Measurements from ENCODE around the gene ZYX.
A peak's percentile ranks its signal among the peaks of the same experiment; 100 is the strongest.
"Not testable (repeated sequence)": the region's sequence is repeated elsewhere in the genome, so short reads cannot be mapped to it uniquely, and the experiment has no call there.

The ZYX gene

DNA sequence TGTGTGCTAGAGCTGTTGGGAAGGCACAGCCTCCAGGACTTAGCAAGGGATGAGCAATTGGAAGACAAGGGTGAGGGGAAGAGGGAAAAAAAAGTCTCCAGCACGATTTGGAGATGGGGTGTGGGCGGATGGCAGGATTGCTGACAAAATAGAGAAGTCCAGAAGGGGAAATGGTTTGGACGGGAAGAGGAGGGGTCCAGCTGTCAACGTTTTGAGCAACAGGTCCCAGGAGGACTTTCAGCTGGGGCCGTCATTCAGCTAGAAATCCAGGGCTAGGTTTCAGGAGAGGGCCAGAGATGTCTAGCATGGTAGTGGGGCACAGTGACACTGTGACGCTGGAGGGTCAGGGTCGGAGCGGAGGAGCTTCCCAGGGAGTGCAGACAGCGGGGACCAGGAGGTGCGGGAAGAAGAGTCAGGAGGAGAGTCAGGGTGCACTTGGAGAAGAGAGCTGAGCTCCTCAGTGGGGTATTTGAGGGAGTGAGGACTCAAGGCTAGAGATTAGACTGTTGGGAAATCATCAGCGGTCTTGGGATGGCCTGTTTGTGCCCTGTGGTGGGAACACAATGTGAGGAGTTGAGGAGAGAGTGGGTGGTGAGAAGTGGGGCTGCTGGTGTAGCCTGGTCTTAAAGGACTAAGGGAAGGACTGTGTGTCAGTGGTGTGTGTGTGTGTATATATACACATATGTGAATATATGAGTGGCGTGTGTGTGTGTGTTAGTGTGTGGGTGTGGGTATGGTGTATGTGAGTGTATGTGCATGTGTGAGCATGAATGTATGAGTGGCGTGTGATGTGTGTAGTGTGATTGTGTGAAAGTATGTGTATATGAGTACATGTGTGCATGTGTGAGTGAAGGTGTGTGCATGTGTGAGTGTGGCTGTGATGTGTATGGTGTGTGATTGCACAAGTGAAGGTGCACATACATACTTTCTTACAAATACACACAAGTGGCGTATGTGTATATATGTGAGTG is 3.8 kb downstream of the ZYX start:
- peaks cover 5 to 9% of the 10 kb centered on the region in 2 donors for H3K36me3 Mint-ChIP-seq
- no peak overlapping the region for H3K27ac Mint-ChIP-seq
- peaks cover 5 to 16% of the 10 kb centered on the region in 2 donors for H3K4me1 Mint-ChIP-seq
- no peaks in the 10 kb centered on the region for H3K27me3 Mint-ChIP-seq
- ATAC-seq (replicated peaks) = no peak
- no peaks in the 10 kb centered on the region for H3K9me3 Mint-ChIP-seq
- no peak for DNase-seq
- no peak overlapping the region for H3K4me3 Mint-ChIP-seq

DNA sequence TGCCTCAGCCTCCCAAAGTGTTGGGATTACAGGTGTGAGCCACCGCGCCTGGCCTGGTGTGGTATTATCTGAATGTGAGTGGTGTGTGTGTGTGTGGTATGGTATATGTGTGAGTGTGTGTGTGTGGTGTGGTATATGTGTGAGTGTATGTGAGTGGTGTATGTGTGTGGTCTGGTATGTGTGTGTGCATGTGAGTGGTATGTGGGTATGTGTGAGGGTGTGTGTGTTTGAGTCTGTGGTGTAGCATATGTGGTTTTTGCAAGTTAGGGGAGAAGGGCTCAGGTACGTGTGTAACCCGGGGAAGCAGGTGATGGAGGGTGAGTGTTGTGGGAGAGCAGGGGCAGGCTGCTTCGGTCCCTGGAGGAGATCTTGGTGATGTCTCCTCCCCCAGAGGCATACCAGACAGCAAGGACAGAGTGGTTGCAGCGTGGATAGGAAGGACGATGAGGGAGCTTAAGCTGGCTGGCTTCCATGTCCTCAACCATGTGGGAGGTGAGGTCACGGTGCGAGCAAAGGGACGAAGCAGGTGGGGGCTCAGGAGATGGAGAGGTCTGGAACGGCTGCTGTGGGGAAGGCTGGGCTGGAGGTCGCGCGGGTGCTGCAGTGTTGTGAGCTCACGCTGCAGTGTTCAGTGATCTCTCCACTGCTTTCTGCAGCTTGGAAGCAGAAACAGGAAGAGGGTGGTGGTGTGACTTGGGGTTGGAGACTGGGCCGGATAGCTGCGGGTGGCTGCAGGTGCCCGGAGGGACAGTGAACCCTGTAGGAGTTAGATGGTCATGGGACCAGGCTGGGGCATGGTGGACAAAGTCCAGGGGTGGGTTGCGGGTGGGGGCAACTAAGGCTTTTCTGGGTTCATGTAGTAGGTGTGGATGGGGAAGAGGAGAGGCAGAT is 5.0 kb downstream of the ZYX start:
- no peaks in the 10 kb centered on the region for H3K27me3 Mint-ChIP-seq
- H3K9me3 Mint-ChIP-seq = no peaks in the 10 kb centered on the region
- ATAC-seq (replicated peaks) (peak; percentile 45 to 54), DNase-seq (no peak)
- H3K4me1 Mint-ChIP-seq = peaks cover 5 to 14% of the 10 kb centered on the region in 2 donors
- no peak overlapping the region for H3K4me3 Mint-ChIP-seq
- H3K27ac Mint-ChIP-seq = no peak overlapping the region
- H3K36me3 Mint-ChIP-seq = peaks cover 12 to 19% of the 10 kb centered on the region in 2 donors

DNA sequence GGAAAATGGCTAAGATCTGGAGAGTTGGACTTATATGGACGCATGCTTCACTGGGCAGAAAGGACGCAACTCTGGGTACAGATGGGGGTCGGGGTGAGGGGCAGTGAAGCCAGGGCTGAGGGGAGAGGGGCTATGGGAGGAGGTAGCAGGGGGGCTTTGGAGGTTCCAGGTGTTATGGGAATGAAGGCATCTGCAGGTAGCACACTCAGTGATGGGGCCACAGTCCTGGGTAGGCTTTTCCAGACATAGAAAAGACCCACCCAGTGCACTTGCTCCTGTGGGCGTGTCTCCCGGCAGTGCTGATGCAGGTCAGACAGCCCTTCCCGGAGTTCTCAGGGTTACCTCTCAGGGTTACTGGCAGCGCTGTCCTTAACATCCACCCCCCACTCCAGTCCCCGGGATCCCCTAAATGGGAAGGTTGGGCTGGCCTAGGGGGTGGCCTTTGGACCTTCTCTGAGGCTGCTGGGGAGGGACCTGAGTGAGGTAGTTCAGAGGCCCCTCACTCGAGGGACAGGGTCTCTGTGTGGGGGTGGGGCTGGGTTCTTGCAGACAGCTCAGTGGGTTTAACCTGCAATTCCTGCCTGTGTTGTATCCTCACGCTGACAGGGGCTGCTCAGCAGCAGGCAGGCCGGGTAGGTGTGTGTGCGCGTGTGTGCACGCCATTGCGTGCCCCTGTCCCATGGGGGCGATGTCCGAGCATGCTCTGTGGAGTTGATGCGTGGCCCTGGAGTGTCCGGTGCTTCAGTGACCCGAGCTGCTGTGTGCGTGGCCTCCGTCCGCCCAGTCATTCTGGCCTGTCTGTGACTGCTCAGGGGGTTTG is 6.2 kb downstream of the ZYX start:
- Mint-ChIP-seq H3K27me3 (no peaks in the 10 kb centered on the region), H3K4me3 (no peak overlapping the region), H3K36me3 (peaks cover 24 to 31% of the 10 kb centered on the region in 2 donors), H3K27ac (no peak overlapping the region), H3K9me3 (no peaks in the 10 kb centered on the region), H3K4me1 (peaks cover 5 to 10% of the 10 kb centered on the region in 2 donors)
- DNase-seq (no peak), ATAC-seq (replicated peaks) (no peak)

DNA sequence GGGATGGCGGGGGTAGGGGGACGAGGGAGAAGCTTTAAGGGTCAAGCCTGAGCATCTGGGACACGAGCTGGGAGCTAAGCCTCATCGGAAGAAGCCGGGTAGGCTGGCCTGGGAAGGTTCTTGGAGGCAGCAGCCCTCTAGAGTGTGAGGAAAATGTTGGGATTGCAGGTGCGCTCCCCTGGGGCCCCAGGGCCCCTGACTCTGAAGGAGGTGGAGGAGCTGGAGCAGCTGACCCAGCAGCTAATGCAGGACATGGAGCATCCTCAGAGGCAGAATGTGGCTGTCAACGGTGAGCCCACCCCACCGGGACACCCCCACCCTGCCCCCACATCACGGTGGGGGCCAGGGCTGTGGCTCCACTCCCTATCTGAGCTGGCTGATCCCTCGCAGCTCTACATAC is 6.9 kb downstream of the ZYX start:
- DNase-seq (no peak), ATAC-seq (replicated peaks) (no peak)
- Mint-ChIP-seq H3K9me3 (no peaks in the 10 kb centered on the region), H3K27ac (no peak overlapping the region), H3K4me1 (peaks cover 3% of the 10 kb centered on the region in 2 donors), H3K36me3 (peaks cover 30 to 36% of the 10 kb centered on the region in 2 donors), H3K27me3 (no peaks in the 10 kb centered on the region), H3K4me3 (no peak overlapping the region)

DNA sequence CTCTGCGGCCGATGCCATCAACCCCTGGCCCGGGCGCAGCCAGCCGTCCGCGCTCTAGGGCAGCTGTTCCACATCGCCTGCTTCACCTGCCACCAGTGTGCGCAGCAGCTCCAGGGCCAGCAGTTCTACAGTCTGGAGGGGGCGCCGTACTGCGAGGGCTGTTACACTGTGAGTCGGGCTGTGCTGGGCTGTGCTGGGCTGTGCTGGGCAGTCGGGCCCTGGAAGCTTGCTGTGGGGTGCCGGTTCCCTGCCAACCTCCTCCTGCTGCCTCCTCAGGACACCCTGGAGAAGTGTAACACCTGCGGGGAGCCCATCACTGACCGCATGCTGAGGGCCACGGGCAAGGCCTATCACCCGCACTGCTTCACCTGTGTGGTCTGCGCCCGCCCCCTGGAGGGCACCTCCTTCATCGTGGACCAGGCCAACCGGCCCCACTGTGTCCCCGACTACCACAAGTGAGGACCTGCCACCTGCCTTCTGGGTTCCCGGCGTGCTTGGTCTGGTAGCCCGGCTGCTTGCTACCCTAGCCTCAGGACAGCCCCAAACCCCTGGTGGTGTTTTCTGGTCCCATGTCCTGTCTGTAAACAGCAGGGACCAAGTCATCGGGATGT is 7.5 kb downstream of the ZYX start:
- Mint-ChIP-seq H3K4me3 (no peak overlapping the region), H3K4me1 (peaks cover 0 to 1% of the 10 kb centered on the region in 2 donors), H3K27me3 (no peaks in the 10 kb centered on the region), H3K27ac (no peak overlapping the region), H3K9me3 (no peaks in the 10 kb centered on the region), H3K36me3 (peaks cover 31 to 39% of the 10 kb centered on the region in 2 donors)
- ATAC-seq (replicated peaks) (no peak), DNase-seq (no peak)

DNA sequence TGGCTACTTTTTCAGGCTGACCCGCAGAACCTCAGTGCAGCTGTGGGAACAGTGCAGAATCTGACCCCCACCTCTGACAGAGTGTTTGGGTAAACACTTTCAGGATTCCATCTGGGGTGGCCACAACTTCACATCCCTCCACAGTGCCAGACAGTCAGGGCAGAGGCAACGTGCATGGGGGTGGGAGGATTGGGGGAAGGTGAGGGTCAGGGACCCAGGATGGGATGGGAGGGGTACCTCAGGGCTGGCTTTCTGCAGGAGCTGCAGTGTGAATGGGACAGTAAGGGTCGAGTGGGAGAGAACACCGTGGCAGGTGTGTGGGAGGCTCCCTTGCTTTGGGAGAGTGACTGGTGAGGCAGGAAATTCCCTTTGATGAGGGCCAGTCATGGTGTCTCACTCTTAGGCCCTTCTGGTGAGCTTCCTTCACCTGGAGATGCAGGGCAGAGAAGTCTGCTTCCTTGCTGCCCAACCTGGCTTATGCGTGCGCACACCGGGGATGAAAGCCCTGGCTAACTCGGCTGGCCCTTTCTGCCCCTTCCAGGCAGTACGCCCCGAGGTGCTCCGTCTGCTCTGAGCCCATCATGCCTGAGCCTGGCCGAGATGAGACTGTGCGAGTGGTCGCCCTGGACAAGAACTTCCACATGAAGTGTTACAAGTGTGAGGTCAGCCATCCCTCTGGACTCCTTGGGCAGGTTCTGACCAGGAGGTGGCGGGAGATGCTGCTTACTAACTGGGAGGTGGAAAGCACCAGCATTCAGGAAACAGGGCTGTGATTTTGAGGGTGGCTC is 8.4 kb downstream of the ZYX start:
- ATAC-seq (replicated peaks) (no peak), DNase-seq (no peak)
- no peak overlapping the region for H3K27ac Mint-ChIP-seq
- H3K36me3 Mint-ChIP-seq = peaks cover 31 to 43% of the 10 kb centered on the region in 2 donors
- H3K4me3 Mint-ChIP-seq = no peak overlapping the region
- no peaks in the 10 kb centered on the region for H3K27me3 Mint-ChIP-seq
- peaks cover 0 to 1% of the 10 kb centered on the region in 2 donors for H3K4me1 Mint-ChIP-seq
- H3K9me3 Mint-ChIP-seq = no peaks in the 10 kb centered on the region

DNA sequence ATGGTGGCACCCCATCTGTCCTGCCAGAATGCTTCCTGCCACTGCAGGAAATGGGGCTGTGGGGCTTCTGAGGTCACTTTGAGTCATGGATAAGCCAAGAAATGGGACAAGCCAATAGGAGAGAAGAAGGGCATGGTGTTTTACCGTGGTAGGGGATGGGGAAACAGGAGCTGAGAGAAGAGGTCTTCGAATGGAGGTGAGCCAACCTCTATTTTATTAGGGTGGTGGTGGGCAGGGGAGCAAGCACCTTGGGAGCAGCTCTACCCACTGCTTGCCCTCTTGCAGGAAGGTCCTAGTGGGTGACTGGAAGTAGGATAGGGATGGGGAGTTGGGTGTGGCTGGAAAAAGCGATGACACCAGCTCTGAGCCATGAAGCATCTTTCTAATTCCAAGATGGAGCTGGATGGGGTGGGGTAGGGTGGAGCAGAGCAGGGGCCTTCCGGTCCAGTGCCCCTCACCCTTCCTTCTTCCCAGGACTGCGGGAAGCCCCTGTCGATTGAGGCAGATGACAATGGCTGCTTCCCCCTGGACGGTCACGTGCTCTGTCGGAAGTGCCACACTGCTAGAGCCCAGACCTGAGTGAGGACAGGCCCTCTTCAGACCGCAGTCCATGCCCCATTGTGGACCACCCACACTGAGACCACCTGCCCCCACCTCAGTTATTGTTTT is 9.1 kb downstream of the ZYX start:
- Mint-ChIP-seq H3K27me3 (peaks cover 0 to 4% of the 10 kb centered on the region in 2 donors), H3K4me3 (no peak overlapping the region), H3K9me3 (no peaks in the 10 kb centered on the region), H3K27ac (no peak overlapping the region), H3K36me3 (peaks cover 31 to 43% of the 10 kb centered on the region in 2 donors), H3K4me1 (peaks cover 3 to 4% of the 10 kb centered on the region in 2 donors)
- no peak for DNase-seq
- no peak for ATAC-seq (replicated peaks)

DNA sequence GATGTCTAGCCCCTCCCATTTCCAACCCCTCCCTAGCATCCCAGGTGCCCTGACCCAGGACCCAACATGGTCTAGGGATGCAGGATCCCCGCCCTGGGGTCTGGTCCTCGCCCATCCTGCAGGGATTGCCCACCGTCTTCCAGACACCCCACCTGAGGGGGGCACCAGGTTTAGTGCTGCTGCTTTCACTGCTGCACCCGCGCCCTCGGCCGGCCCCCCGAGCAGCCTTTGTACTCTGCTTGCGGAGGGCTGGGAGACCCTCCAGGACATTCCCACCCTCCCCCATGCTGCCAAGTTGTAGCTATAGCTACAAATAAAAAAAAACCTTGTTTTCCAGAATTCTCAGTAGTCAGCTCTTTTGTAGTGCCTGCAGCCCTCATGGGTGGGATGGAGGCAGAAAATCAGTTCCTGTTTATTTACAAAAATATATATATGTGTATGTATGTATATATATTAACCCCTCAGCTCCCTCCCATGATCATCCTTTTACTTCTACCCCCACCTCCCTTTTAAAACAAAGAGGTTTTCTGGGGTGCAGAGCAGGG is 9.7 kb downstream of the ZYX start:
- Mint-ChIP-seq H3K4me3 (no peak overlapping the region), H3K9me3 (no peaks in the 10 kb centered on the region), H3K4me1 (peaks cover 3 to 6% of the 10 kb centered on the region in 2 donors), H3K27me3 (peaks cover 0 to 6% of the 10 kb centered on the region in 2 donors), H3K27ac (no peak overlapping the region), H3K36me3 (peaks cover 31 to 43% of the 10 kb centered on the region in 2 donors)
- ATAC-seq (replicated peaks) = no peak
- no peak for DNase-seq

DNA sequence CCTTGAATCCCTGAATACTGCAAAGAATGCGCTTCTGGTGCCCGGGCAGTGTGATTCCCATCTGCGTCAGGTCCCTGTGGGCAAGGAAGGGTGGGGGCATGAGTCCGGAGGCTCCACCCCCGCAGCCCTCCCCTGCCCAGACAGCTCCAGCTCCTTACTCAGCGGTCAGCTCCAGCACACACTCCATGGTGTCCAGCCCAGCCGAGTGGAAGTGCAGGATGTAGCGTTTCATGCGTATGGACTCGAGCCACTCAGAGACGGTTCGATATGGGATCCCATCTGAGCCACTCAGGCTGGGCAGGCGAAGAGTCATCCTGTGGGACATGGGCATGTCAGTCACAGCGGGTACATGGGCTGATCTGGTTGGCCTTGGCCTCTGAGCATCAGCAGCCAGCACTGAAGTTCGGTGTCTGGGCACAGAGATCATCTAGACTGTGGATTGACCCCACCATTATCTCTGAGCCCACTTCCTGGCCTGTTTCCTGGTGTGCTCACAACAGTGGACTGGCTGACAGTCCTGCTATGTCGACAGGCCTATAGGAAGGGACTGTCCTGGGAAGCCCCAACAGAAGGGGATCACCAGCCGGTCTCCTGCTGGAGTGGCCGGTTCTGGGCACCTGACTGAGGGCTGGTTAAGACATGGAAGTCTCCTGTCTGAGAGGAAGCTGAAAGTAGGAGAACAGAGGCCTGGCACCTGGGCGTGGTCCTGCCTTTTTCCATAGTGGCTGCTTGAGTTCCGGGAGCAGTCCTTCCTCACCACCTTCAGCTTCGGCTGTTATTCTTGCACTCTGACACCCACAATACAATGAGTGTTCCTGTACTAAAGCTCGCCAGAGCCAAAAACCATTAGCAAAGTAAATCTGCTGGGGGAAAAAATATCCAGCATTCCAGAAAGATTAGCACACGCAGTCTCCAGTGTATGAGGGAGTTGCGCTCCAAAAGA is 10.6 kb downstream of the ZYX start:
- H3K4me1 Mint-ChIP-seq = peaks cover 3 to 6% of the 10 kb centered on the region in 2 donors
- H3K27me3 Mint-ChIP-seq = peaks cover 0 to 6% of the 10 kb centered on the region in 2 donors
- H3K27ac Mint-ChIP-seq = no peak overlapping the region
- ATAC-seq (replicated peaks) (no peak), DNase-seq (no peak)
- no peaks in the 10 kb centered on the region for H3K9me3 Mint-ChIP-seq
- peaks cover 31 to 43% of the 10 kb centered on the region in 2 donors for H3K36me3 Mint-ChIP-seq
- no peak overlapping the region for H3K4me3 Mint-ChIP-seq

DNA sequence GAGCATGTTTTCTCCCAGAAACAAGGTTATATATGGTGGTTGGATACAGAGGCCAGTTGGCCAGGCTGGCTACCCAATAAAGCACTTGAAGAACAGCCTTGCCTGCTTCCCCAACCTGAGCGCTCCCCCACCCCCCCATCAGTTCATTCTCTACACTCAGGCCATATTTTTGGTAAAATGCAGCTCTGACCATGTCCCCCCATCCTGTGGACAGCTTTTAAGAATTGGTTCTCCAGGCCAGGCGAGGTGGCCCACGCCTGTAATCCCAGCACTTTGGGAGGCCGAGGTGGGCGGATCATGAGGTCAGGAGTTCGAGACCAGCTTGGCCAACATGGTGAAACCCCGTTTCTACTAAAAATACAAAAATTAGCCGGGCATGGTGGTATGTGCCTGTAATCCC is 11.3 kb downstream of the ZYX start:
- not testable (repeated sequence) for H3K4me3 Mint-ChIP-seq; H3K9me3 Mint-ChIP-seq; DNase-seq; ATAC-seq (replicated peaks); H3K27ac Mint-ChIP-seq; H3K27me3 Mint-ChIP-seq; H3K4me1 Mint-ChIP-seq
- H3K36me3 Mint-ChIP-seq = peaks cover 31 to 43% of the 10 kb centered on the region in 2 donors

DNA sequence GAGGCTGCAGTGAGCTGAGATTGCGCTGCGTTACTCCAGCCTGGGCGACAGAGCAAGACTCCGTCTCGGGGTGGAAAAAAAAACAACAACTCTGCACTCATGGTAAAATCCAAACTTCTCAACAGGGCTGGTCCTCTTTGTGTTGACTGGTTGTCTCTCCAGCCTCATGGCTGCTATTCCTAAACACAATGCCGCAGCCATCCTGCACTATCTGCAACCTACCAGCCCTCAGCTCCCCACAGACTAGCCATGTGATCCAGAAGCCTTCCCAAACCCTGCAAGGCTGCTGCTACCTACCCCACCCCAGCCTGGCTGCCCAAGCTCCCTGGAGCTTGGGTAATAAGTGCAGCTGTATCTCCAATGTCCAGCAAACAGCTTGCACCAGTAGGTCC is 11.7 kb downstream of the ZYX start:
- Mint-ChIP-seq H3K4me3 (no peak overlapping the region), H3K9me3 (no peaks in the 10 kb centered on the region), H3K27ac (no peak overlapping the region), H3K27me3 (peaks cover 5 to 12% of the 10 kb centered on the region in 2 donors), H3K4me1 (peaks cover 2 to 6% of the 10 kb centered on the region in 2 donors), H3K36me3 (peaks cover 31 to 43% of the 10 kb centered on the region in 2 donors)
- ATAC-seq (replicated peaks) (no peak), DNase-seq (no peak)
